ENCODE results near the gene CARD9.

GRCh38 chr9:136403915-136404800 is 30.7 kb upstream of the CARD9 start:
- TF ChIP-seq POLR2A (IDR thresholded peaks at IDR 0.05) (no peak), CTCF (IDR thresholded peaks at IDR 0.05) (no peak)
